GM12891 (cell line): ENCODE data around the gene SDK1.

Experiments used
- PAX5 ChIP-seq: IDR thresholded peaks from 2 replicates; pipeline ENCODE4 v1.6.1; 2011; ENCODE audit warnings: low read length, moderate library complexity, mild to moderate bottlenecking; ENCODE audit not compliant: insufficient read depth, severe bottlenecking
- POLR2A ChIP-seq: IDR thresholded peaks from 2 replicates; pipeline ENCODE4 v1.6.1; 2011; ENCODE audit warnings: low read depth, low read length, control low read depth
- POLR2AphosphoS5 ChIP-seq: IDR thresholded peaks from 2 replicates; pipeline ENCODE4 v1.6.1; 2011; ENCODE audit warnings: low read depth, low read length, control low read depth
- POU2F2 ChIP-seq: IDR thresholded peaks from 2 replicates; pipeline ENCODE4 v1.6.1; 2011; ENCODE audit warnings: low read depth, mild to moderate bottlenecking, control low read depth, low read length, moderate library complexity
- SPI1 ChIP-seq: IDR thresholded peaks from 2 replicates; pipeline ENCODE4 v1.6.1; 2011; ENCODE audit warnings: low read depth, low read length, control low read depth
- TAF1 ChIP-seq: IDR thresholded peaks from 2 replicates; pipeline ENCODE4 v1.6.1; 2011; ENCODE audit warnings: low read depth, low read length, control low read depth

GRCh38 chr7:4066626-4067475 lies 765.8 kb downstream of the SDK1 start:
- TF ChIP-seq POLR2AphosphoS5 (no peak), POU2F2 (no peak), POLR2A (no peak), TAF1 (no peak), PAX5 (no peak), SPI1 (no peak)
